COLO829 (cell line): Measurements from ENCODE around the gene HGD.
"Not testable (repeated sequence)": the region's sequence is repeated elsewhere in the genome, so short reads cannot be mapped to it uniquely, and the experiment has no call there.

Source experiments
- DNase-seq: peaks from one replicate; pipeline ENCODE4 v3.0.0; 2012; ENCODE audit warnings: low spot score

The HGD gene

GRCh38 chr3:120680193-120680894 is 1.7 kb downstream of the HGD start:
- no peak for DNase-seq

GRCh38 chr3:120678984-120679383 is 3.1 kb downstream of the HGD start:
- no peak for DNase-seq

- peak; percentile 69 for DNase-seq
Observed at GRCh38 chr3:120678331-120678947, 3.6 kb downstream of the HGD start.

GRCh38 chr3:120677193-120677592 is 4.8 kb downstream of the HGD start:
- not testable (repeated sequence) for DNase-seq

- no peak for DNase-seq
Observed at GRCh38 chr3:120673116-120673515, 8.9 kb downstream of the HGD start.

- DNase-seq, result no peak
Observed at GRCh38 chr3:120670576-120670975, 11.5 kb downstream of the HGD start.

GRCh38 chr3:120664926-120665325 is 17.1 kb downstream of the HGD start:
- no peak for DNase-seq

GRCh38 chr3:120661945-120662344 is 20.1 kb downstream of the HGD start:
- no peak for DNase-seq

- no peak for DNase-seq
Observed at GRCh38 chr3:120661106-120661905, 20.7 kb downstream of the HGD start.

GRCh38 chr3:120659834-120660233 is 22.2 kb downstream of the HGD start:
- DNase-seq, result no peak

GRCh38 chr3:120659285-120659684 is 22.8 kb downstream of the HGD start:
- DNase-seq, result no peak

- no peak for DNase-seq
Observed at GRCh38 chr3:120652896-120653545, 29.0 kb downstream of the HGD start.

- DNase-seq, result no peak
Observed at GRCh38 chr3:120652281-120652680, 29.8 kb downstream of the HGD start.

GRCh38 chr3:120650311-120650710 is 31.7 kb downstream of the HGD start:
- DNase-seq, result no peak

- DNase-seq, result no peak
Observed at GRCh38 chr3:120649830-120650233, 32.2 kb downstream of the HGD start.

- DNase-seq, result no peak
Observed at GRCh38 chr3:120648290-120648689, 33.7 kb downstream of the HGD start.

GRCh38 chr3:120646771-120647432 is 35.1 kb downstream of the HGD start:
- no peak for DNase-seq

- no peak for DNase-seq
Observed at GRCh38 chr3:120645083-120645845, 36.8 kb downstream of the HGD start.

- DNase-seq, result no peak
Observed at GRCh38 chr3:120642368-120642948, 39.6 kb downstream of the HGD start.

GRCh38 chr3:120641696-120642246 is 40.3 kb downstream of the HGD start:
- DNase-seq, result no peak

- DNase-seq, result no peak
Observed at GRCh38 chr3:120640231-120640630, 41.8 kb downstream of the HGD start.
